Measurements from ENCODE around the gene SLC9A4. TPM values are rescaled to one million over a fixed set of nuclear protein-coding genes. Genes with fewer than 3 reads are reported as not detected.
A peak's percentile ranks its signal among the peaks of the same experiment; 100 is the strongest.

SLC9A4 gene
- total RNA-seq, 2 donors from 2014 or later, result not detected

DNA sequence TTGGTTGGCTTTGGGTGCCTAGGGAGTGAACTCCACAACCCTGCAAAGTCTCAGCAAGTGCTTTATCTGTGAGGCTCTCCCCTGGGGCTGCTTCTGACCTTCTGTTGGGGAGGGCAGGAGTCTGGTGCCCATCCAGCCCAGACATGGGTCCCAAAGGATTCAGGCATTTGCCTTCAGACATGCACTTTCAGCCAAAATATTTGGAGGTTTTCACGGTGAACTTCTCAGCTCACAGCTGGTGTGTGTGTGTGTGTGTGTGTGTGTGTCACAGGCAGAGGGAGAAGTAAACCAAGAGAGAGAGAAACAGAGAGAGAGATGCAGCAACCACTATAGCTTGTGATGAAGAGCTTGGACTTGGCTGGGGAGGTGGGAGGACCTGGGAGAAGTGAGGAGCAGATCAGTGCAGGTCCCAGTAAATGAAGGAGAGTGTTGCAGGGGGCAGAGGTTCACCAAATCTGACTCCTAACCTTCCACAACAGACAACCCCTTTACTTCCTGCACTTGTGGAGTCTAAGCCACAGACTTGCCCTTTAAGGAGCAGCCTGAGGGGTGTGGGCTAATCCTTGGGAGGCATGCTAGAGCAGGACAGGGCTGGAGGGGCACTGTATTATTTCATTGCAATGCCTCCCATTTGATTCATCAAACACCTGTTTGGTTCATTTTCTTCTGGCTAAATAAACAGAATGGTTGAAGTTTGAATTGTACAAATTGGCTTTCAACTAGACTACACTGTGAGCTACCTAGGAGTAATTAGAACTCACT, 14.1 kb downstream of the SLC9A4 start:
- ATAC-seq (no peak), DNase-seq (no peak)
- intact Hi-C loops (cut with DNase I), result no loop called here

DNA sequence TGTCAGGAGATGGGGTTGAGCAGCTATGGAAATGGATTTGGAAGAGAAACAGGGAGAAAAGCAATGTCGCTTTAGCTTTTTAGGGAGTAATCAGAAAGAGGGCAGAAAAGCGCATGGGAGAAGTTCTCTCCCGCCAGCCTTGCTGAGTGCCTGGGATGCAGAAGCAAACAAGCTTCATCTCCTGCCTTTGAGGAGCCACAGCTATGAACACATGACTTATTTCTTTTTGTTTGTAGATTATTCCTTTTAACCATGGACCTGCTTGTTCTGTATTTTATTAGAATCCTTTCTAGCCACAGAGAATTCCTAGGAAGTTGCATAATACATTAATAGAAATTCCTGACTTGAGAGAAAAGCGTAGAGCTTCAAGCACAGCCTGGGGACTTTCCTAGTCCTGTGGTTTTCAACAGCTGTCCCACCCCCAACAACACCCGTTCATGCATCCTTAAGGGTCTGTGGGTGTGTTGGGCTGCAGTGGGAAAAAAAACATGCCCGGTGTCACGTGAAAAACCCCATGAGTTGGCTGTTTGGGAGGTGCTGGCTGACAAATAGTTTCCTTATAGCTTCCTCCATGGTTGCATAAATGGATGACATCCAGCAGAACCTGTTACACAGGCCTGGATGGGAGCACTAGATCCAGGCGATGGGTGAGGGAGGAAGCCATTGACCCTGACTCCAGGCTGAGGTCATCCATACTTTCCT, 14.9 kb downstream of the SLC9A4 start:
- intact Hi-C loops (cut with DNase I), result no loop called here
- no peak for ATAC-seq
- no peak for DNase-seq

DNA sequence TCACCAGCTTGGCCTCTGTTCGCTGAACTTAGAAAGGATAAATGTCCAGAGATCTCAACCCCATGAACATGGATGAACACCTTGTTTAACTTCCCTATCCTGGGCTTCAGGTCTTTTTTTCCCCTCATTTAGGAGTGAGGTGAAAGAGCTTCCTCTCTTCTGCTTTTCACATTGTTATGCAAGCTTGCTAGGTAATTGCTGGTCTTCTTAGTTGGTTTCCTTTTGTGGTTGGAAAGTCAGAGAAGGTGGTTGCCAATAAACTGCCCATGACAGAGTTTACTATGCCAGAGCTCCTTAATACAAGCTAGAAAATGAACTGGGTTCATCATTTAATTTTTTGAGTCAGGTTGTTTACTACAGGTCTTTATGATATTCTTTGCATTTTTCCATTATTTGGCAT, 16.6 kb downstream of the SLC9A4 start:
- DNase-seq (no peak), ATAC-seq (no peak)
- intact Hi-C loops (cut with DNase I), result no loop called here

DNA sequence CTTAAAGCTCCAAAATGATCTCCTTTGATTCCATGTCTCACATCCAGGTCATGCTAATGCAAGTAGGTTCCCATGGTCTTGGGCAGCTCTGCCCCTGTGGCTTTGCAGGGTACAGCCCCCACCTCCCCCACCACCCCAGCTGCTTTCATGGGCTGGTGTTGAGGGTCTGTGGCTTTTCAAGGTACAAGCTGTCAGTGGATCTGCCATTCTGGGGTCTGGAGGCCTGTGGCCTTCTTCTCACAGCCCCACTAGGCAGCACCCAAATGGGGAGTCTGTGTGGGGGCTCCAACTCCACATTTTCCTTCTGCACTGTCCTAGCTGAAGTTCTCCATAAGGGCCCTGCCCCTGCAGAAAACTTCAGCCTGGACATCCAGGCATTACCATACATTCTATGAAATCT, 19.0 kb downstream of the SLC9A4 start:
- no peak for ATAC-seq
- DNase-seq, result no peak
- intact Hi-C loops (cut with DNase I), result no loop called here

DNA sequence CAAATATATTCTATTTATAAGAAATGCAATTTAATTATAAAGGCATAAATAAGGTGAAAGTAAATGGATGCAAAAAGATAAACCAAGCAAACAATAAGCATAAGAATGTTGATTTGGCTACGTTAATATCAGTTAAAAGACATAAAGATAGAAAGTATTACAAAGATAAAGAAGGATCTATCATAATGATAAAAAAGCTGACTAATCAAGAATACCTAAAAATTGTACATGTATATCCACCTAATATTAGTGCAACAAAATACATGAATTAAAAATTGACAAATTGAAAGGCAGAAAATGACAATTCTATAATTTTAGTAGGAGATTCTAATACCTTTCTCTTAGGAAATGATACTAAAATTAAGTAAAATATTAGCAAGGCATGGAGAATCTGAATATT, 21.5 kb downstream of the SLC9A4 start:
- intact Hi-C loops (cut with DNase I), result no loop called here
- ATAC-seq, result no peak

DNA sequence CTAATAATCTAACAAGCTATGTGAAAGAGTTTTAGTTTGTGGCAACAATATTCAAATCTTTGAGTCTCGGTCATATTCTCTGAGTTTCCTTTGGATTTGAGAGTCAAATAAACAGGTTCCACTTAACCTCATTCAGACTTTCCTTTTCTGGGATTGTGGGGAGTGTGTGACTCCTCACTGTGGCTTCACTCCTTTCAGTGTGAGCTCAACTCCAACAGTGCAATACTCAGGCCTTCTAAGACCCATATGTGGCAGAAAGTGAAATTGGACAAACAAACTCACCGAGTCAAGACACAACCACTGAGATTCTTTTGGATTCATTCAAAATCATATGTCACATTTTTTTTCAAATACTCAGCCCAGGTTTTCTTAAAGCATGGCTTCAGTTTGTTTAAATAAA, 25.4 kb downstream of the SLC9A4 start:
- intact Hi-C loops (cut with DNase I), result no loop called here
- ATAC-seq (no peak), DNase-seq (no peak)

More for the DNA sequence above, 21.5 kb downstream of the SLC9A4 start:
- DNase-seq, result no peak

DNA sequence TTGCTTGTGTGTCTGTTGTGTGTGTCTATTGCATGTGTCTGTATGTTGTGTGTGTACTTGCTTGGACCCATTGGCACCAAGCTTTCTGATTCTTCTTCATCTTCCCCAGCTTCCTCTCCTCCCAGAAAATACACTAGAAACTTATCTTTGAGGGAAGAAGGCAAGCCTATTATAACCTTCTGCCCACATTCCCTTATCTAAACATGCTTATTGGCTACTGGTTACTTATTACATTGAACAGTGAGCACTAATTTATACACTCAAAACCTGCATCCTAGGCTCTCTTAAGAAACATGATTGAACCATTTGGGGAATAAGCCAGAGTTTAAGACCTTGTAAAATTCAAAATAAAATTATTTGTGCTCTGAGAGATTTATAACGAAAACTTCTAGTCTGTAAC, 26.5 kb downstream of the SLC9A4 start:
- intact Hi-C loops (cut with DNase I), result no loop called here
- no peak for ATAC-seq
- DNase-seq, result no peak

DNA sequence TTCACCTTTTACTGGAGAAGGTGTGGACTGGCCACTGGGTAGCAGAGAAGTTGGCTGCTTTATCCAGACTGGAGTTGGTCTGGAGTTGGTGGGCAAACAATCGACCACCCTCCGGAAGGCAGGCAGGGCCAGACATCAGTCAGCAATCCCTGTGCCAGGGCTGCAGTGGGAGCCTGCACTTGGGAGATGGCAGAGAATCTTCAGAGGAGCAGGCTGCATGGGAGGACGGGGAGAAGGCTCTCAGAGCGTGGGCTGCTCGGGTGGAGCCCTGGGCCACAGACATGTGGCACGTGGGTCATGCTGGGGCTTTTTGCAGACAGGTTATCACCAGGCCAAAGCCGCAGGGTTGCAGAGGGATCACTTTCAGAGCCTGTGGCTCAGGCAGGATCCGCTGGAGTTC, 29.6 kb downstream of the SLC9A4 start:
- intact Hi-C loops (cut with DNase I), result no loop called here
- ATAC-seq, result no peak
- no peak for DNase-seq

DNA sequence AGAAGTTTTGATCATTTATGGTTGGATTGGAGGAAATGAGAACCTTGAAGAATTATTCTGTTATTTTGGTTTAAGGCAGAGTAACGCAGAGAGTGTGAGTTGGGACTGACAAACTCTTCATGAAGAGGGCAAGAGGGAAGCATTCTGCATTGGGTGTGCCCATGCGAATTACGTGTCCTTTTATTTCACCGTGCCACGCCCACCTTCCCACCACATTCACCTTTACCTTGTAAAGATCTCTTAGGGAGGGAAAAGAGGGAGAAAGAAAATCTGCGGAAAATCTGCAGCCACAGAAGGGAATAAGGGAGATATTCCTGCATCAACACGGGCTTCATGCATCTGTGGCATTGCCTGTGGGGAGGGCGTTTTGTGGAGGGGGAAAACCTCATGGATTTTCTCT, 31.8 kb downstream of the SLC9A4 start:
- no peak for ATAC-seq
- intact Hi-C loops (cut with DNase I), result no loop called here
- DNase-seq, result no peak

DNA sequence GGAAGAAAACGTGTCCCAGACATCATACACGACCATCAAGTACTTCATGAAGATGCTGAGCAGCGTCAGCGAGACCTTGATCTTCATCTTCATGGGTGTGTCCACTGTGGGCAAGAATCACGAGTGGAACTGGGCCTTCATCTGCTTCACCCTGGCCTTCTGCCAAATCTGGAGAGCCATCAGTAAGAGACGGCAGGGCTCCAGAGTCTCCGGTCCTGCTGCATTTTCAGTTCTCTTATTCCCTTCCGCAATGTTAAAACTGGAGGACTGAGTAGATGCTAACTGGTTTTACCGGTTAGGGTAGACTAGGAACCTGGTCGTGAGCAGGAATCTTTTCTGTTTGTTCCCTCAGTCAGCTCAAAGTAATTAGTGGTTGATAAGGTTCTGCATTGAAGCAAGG, 32.3 kb downstream of the SLC9A4 start:
- ATAC-seq (no peak), DNase-seq (no peak)
- intact Hi-C loops (cut with DNase I), result no loop called here

DNA sequence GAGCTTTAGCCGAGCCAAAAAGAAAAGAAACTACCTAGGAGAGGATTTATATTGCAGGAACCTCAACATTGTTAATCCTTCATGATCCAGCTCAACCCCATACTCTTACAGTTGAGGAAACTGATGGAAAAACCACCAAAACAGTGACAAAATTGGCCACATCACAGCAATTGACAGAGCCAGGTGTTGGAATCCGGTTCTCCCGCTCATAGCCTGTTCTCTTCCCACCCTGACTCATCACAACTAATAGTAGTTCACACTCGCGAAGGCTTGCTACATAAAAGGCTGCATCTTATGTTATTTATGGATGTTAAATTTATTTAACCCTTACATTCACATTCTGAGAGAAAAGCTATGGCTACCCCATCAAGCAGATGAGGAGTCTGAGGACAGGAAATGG, 33.7 kb downstream of the SLC9A4 start:
- DNase-seq (no peak), ATAC-seq (no peak)
- intact Hi-C loops (cut with DNase I), result no loop called here

DNA sequence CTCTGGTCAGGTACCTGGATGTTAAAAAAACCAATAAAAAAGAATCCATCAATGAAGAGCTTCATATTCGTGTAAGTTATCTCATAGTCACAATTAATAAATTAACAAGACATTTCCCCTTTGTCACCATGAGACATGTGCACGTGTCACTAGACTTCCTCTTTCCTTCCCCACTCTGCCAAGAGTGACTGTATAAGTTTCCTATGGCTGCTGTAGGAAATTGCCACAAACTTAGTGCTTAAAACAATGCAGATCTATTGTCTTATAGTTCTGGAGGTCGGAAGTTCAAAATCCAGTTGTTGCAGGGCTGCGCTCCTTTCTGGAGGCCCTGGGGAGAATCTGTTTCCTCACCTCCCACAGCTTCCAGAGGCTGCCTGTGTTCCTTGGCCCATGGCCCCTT, 35.8 kb downstream of the SLC9A4 start:
- intact Hi-C loops (cut with DNase I), result no loop called here
- ATAC-seq (no peak), DNase-seq (no peak)

DNA sequence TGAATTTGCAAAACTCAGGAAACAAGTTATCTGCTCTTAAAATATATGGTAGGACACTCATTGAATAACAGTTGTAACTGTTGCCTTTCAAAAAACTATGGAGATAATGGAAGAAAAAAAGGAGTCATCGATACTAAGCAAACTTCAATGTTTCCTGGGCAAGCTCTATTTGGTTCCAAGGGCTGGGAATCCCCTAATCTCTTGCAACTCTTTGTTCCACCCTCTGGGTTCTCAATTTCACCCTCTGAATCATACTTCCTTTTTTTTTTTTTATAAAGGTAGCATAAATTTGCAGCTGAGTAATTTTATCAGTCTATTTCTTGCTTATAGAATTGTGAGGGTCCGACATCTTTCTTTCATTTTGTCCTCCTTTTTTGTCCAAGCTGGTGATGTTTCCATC, 36.7 kb downstream of the SLC9A4 start:
- ATAC-seq (no peak), DNase-seq (no peak)
- intact Hi-C loops (cut with DNase I), result no loop called here

DNA sequence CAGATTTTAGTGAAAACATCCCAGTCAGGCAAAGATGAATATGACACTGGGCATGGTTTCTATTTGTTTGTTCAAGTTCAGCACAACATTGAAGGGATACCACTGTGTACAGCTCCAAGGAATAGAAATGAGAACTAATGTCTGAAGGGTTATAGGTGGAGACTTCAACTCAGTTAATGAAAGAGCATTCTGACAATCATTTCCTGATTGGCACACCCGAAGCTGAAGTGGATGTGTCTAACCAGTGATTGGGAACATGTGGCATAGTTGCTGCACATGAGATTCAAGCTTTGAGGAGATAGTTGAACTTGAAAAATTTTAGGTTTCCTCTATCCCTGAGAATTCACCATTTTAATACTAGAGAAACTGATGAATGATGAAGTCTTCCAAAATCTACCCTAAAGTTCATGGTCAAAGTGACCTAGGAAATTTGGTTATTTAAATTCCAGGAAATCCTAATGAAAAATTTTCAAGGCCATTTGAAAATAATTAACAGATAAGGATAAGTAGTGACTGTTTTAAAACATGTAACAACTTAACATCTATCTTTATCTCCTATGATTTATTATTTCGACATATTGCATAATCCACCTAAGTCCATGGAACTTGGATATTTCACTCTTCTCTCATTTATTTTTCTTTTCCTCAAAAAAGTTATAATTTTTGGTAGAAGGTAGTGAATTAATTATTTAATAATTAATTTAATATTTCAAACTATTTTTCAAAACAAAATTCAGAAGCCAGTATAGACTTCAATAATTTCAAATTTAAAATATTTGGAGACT, 38.0 kb downstream of the SLC9A4 start:
- intact Hi-C loops (cut with DNase I), result no loop called here
- ATAC-seq, result no peak
- no peak for DNase-seq

DNA sequence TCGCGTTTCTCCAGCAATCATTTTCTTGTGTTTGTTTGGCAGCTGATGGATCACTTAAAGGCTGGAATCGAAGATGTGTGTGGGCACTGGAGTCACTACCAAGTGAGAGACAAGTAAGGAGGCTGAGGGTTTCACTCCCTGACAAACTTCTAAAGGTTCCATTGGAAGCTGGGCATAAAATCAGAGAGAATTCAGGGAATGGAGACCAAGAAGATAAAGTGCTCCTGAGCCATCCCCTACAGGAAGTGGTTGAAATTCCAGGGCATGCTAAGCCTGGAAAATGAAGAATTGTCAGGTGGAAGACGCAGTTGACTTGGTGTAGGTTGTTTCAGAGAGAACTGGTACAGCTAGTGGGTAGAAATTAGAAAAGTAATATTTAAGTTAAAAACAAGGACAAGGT, 39.1 kb downstream of the SLC9A4 start:
- no peak for ATAC-seq

DNA sequence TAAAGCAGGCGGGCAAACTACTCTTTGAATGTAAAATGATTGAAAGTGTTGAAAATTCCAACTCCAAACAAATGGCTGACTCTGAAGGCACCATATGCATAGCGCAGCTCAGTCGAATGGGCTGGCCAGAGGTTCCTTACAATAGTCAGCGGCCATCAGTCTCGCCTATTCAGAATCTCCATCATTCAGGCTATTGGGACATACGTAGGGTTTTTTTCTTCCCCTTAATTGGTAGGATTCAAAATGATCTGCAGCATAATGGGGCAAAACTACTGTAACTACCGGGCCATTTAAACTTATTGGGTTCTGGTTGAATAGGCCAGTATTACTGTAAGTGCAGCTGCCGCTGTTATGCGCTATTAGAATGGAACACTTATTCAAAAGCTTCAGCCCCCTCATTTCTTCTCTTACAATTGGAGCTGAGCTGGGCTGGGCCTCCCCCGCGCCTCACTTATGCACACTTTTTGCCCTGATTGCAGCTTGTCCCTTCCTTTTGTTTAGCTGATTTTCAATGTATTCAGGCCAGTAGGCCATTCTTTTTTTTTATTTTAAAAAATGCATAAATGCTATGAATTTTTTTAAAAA, 40.4 kb downstream of the SLC9A4 start:
- no peak for DNase-seq
- intact Hi-C loops (cut with DNase I), result no loop called here
- ATAC-seq, result no peak

More for the DNA sequence above, 39.1 kb downstream of the SLC9A4 start:
- DNase-seq, result no peak
- intact Hi-C loops (cut with DNase I), result no loop called here

DNA sequence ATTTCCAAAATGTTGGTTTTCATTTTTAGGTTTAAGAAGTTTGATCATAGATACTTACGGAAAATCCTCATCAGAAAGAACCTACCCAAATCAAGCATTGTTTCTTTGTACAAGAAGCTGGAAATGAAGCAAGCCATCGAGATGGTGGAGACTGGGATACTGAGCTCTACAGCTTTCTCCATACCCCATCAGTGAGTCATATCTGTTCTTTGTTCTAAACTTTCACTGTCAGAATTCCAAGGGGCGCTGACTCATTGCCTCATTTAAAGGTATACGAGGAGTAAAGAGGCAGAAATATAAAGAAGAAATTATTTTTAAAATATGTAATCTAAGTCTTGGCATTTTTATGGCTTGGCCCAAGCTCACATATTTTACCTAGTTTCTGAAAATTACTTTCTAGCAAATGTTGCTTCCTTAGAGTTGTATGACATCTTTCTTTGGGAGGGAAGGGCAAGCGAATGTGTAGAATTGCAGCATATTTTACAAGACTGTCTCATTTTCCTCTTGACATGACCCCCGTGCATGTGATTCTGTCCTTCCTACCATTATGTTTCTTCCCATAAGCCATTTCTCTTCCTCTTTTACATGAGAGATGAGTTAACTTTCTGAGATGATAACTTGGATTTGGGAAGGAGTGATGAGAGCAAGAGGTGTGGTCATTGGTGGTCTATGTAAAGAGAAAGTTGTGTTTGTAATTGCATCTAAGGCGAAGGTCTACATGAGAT, 41.2 kb downstream of the SLC9A4 start:
- DNase-seq (no peak), ATAC-seq (peak in 1 of 2 donors; percentile 47)
- intact Hi-C loops (cut with DNase I), result no loop called here

DNA sequence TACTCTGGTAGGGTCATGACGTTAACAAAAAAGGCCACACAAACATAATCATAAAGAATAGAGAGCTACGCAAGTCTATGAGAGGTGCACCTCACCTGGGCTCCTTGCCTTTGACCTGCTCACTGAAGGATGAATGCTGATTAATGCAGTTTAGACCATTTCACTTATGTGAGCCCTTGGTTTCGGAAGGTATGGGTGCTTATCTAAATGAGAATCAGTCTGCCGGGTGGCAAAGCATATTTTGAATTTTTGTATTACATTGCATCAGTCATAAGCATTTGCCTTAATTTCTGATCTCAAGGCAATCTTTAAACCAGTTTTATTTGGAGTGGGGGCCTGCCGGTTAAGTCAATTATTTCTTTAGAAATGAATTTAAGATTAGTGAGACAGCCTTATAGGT, 42.8 kb downstream of the SLC9A4 start:
- intact Hi-C loops (cut with DNase I), result no loop called here
- DNase-seq, result no peak
- no peak for ATAC-seq

DNA sequence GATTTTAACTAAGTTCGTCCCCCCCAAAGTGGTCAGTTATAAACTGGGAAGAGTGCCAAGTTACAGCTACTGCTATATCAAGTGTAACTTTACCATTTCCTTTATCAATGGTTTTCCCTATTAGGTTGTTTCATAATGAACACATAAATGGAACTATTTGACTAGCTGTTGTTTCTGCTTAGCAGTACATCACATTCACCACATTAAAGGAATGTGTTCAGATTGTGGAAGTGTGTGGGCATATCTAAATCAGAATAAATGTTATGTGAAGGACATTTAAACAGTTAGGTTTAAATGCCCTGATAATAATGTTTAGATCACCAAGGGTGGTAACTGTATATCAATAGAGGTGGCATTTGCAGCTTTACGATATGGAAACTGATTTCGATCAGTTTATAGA, 45.1 kb downstream of the SLC9A4 start:
- ATAC-seq (no peak), DNase-seq (no peak)
- intact Hi-C loops (cut with DNase I), result no loop called here
